PC-9 (cell line): ENCODE results near the gene MRPS23. TPM values are rescaled to one million over a fixed set of nuclear protein-coding genes. Genes with fewer than 3 reads are reported as not detected.

Experiments used
- BruUV-seq: library from RNA; stranded (reverse); fragments of 400-500 nt; replicated peaks from 2 replicates; lab custom pipeline; 2021; lab: Mats Ljungman, UMichigan
- CTCF ChIA-PET: fragments of 300-600 bp; sonication (Branson Sonifier 250); formaldehyde crosslinking; loops from one replicate; lab custom pipeline; 2022; ENCODE audit warnings: antibody characterized with exemption; lab: Charles Lee
- POLR2A ChIA-PET: fragments of 300-600 bp; sonication (Branson Sonifier 250); formaldehyde crosslinking; loops from one replicate; lab custom pipeline; 2022; ENCODE audit warnings: antibody characterized with exemption; ENCODE audit not compliant: unreplicated experiment; lab: Charles Lee
- DNase-seq, 2 experiments: peaks; one replicate each; pipeline versions ENCODE4 v3.0.0 to v3.0.0-alpha.2; 2015 to 2022; ENCODE audit warnings: mixed read lengths in 1 of 2
- H2AFZ ChIP-seq: fragments of 200-600 bp; sonication (generic); 2 replicates; pipeline ENCODE4 v1.8.1; 2017; ENCODE audit warnings: antibody characterized with exemption
- H3F3A ChIP-seq: fragments of 200-600 bp; sonication (generic); 2 replicates; pipeline ENCODE4 v1.8.1; 2017; ENCODE audit warnings: antibody characterized with exemption, mild to moderate bottlenecking, low read depth; ENCODE audit not compliant: insufficient read depth
- H3K27ac ChIP-seq: fragments of 200-600 bp; sonication (generic); 2 replicates; pipeline ENCODE4 v1.6.1; 2016; ENCODE audit warnings: mixed run types
- H3K27me3 ChIP-seq: fragments of 200-600 bp; sonication (generic); 2 replicates; pipeline ENCODE4 v1.6.1; 2016; ENCODE audit warnings: low read depth, mixed run types; ENCODE audit not compliant: insufficient read depth
- H3K36me3 ChIP-seq: fragments of 200-600 bp; sonication (generic); 2 replicates; pipeline ENCODE4 v1.6.1; 2016; ENCODE audit warnings: low read depth, mixed run types
- H3K4me1 ChIP-seq: fragments of 200-600 bp; sonication (generic); replicated peaks from 2 replicates; pipeline ENCODE4 v1.6.1; 2016; ENCODE audit warnings: mixed run types; ENCODE audit not compliant: insufficient read depth
- H3K4me2 ChIP-seq: fragments of 200-600 bp; sonication (generic); 2 replicates; pipeline ENCODE4 v1.6.1; 2017; ENCODE audit warnings: mixed run types
- H3K4me3 ChIP-seq: fragments of 200-600 bp; sonication (generic); 2 replicates; pipeline ENCODE4 v1.6.1; 2016; ENCODE audit warnings: mixed run types
- H3K79me2 ChIP-seq: fragments of 200-600 bp; sonication (generic); 2 replicates; pipeline ENCODE4 v1.6.1; 2017; ENCODE audit warnings: low read depth, mixed run types
- H3K9me2 ChIP-seq: fragments of 200-600 bp; sonication (generic); 2 replicates; pipeline ENCODE4 v1.8.1; 2017; ENCODE audit warnings: mild to moderate bottlenecking; ENCODE audit not compliant: insufficient read depth
- H3K9me3 ChIP-seq: fragments of 200-600 bp; sonication (generic); 2 replicates; pipeline ENCODE4 v1.8.1; 2016; ENCODE audit warnings: low read depth; ENCODE audit not compliant: insufficient read depth
- H4K20me1 ChIP-seq: fragments of 200-600 bp; sonication (generic); 2 replicates; pipeline ENCODE4 v1.8.1; 2017; ENCODE audit not compliant: insufficient read depth
- EZH2 ChIP-seq: fragments of 200-600 bp; sonication (generic); IDR thresholded peaks from 2 replicates; pipeline ENCODE4 v1.8.0; 2017; ENCODE audit warnings: antibody characterized with exemption, low read depth
- intact Hi-C: fragments of 100-400 bp; cut with micrococcal nuclease; formaldehyde crosslinking; loops from one replicate; pipeline ENCODE4 v1.10.0; 2022; ENCODE audit not compliant: unreplicated experiment
- total RNA-seq: library from RNA; stranded (reverse); gene quantifications from 2 replicates; pipeline ENCODE4 v1.2.3, GENCODE V29; 2021
- TF ChIP-seq, protein P1 (sequence below): fragments of 200-600 bp; sonication (generic); conservative IDR thresholded peaks from 2 replicates; pipeline ENCODE4 v1.6.1; 2017; ENCODE audit warnings: mixed run types, antibody characterized with exemption, mild to moderate bottlenecking, moderate library complexity

The MRPS23 gene
- total RNA-seq, 1 experiment from 2014 or later: 49.7 TPM

DNA sequence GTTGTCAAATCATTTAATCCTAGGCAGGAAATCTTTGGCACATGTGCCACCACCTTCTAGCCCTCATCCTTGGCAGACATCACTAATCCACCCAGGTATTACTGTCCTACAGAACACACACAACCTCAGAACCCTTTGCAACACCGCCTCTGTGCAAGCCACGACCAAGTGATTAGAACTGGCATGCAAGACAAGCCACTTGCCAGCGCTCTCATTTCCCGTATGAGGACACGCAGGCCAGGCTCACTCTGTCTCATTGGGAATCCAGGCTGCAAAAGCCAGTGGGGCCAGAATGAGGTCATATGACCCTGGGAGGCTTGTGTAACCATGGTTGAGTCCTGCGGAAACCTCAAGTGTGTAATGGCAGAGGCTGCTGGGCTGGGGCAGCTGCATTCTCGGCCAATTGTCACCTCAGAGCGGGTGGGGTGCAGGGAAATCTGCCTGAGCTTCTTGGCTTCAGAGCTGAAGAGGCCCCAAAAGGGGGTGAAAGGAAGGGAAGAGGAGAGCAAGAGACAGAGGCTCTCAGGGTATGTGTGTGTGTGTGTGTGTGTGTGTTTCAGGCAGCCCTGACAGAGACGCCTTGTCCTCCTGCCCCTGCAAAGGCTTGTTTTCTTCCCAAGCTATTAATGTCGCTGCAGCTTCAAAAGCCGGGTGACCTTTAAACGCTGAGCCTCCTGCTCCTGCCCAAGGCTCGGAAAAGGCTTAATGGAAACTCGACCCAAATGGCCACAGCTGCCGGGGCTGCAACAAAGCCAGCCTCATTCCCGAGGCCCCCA is 43.2 kb upstream of the MRPS23 start:
- H3K79me2 ChIP-seq: peaks cover 19% of the 10 kb centered on the region; the same call in 1 of the 2 replicates
- intact Hi-C loops: loop anchor here (1.0 kb wide), 3 partner anchors 10 to 92 kb away; no protein-coding TSS in a partner anchor
- BruUV-seq: no TSS peak

DNA sequence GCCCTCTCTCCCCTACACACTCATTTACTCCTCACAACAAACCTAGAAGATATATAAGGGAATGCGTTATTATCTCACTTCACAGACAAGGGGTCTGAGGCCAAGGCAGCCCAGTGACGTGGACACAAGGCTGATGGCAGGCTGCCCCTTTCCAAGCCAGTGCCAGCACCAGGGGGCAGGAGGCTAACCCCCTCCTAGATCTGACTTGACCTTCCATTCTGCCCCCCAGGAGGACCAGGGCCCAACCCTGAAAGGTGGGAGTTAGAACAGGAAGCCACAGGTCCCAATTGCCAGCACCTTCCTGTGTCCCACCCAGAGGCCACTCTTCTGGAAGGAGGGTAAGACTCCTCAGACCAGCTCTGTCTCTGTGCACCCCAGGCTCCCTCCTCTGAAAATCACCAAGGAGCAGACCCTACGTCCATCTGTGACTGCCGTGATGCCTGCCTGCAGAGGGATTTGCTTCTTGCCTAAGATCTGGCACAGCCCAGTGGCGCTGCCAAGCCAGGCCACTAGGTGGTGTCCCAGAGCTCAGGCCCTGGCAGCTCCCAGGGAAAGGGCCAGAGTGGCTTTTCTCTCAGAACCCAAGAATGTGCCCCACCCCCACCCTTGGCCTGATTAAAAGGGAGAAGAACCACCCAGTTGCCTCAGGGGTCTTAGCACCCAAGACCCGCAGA is 42.4 kb upstream of the MRPS23 start:
- Histone ChIP-seq H3K9me3 (no peaks in the 10 kb centered on the region), H3K9me2 (no peaks in the 10 kb centered on the region), H3K4me3 (peak overlapping the region; percentile 41; the same call in 1 of the 2 replicates), H3K4me2 (peak overlapping the region; percentile 85), H3K36me3 (no peaks in the 10 kb centered on the region), H3K79me2 (peaks cover 19% of the 10 kb centered on the region; the same call in 1 of the 2 replicates), H4K20me1 (no peaks in the 10 kb centered on the region), H3K4me1 (peaks cover 37% of the 10 kb centered on the region), H3K27ac (peak overlapping the region; percentile 90), H2AFZ (peak overlapping the region; percentile 67; the same call in 1 of the 2 replicates), H3K27me3 (no peaks in the 10 kb centered on the region), H3F3A (peaks cover 32% of the 10 kb centered on the region)
- CTCF ChIA-PET: interaction anchor here (0.6 to 1.8 kb wide), 8 partner anchors 11 to 114 kb away, joined by 3 to 7 read pairs (median 4); no protein-coding TSS in a partner anchor
- intact Hi-C loops: no loop called here
- TF ChIP-seq, protein P1, sequence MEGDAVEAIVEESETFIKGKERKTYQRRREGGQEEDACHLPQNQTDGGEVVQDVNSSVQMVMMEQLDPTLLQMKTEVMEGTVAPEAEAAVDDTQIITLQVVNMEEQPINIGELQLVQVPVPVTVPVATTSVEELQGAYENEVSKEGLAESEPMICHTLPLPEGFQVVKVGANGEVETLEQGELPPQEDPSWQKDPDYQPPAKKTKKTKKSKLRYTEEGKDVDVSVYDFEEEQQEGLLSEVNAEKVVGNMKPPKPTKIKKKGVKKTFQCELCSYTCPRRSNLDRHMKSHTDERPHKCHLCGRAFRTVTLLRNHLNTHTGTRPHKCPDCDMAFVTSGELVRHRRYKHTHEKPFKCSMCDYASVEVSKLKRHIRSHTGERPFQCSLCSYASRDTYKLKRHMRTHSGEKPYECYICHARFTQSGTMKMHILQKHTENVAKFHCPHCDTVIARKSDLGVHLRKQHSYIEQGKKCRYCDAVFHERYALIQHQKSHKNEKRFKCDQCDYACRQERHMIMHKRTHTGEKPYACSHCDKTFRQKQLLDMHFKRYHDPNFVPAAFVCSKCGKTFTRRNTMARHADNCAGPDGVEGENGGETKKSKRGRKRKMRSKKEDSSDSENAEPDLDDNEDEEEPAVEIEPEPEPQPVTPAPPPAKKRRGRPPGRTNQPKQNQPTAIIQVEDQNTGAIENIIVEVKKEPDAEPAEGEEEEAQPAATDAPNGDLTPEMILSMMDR: peak; percentile 100
- TF ChIP-seq EZH2: no peak
- POLR2A ChIA-PET: interaction anchor here (0.6 to 1.6 kb wide), 4 partner anchors 11 to 115 kb away, joined by 3 to 7 read pairs (median 4); partner anchors contain the start of gene SRSF1
- TSS peak; percentile 62 for BruUV-seq
- peak in 1 of 2 experiments; percentile 88 for DNase-seq

More for the DNA sequence above, 43.2 kb upstream of the MRPS23 start:
- ChIA-PET POLR2A (interaction anchor here (0.6 to 1.6 kb wide), 6 partner anchors 9 to 114 kb away, joined by 3 to 7 read pairs (median 4); partner anchors contain the start of gene SRSF1), CTCF (interaction anchor here (0.7 to 1.8 kb wide), 8 partner anchors 11 to 107 kb away, joined by 3 to 7 read pairs (median 3); no protein-coding TSS in a partner anchor)
- peak overlapping the region; percentile 41; the same call in 1 of the 2 replicates for H3K4me3 ChIP-seq
- no peaks in the 10 kb centered on the region for H4K20me1 ChIP-seq
- peak overlapping the region; percentile 67 for H2AFZ ChIP-seq
- H3K4me1 ChIP-seq: peaks cover 38% of the 10 kb centered on the region
- TF ChIP-seq EZH2: no peak
- TF ChIP-seq, protein P1: peak; percentile 58; the same call in 1 of the 2 replicates
- no peaks in the 10 kb centered on the region for H3K9me3 ChIP-seq
- peaks cover 37% of the 10 kb centered on the region for H3F3A ChIP-seq
- no peaks in the 10 kb centered on the region for H3K36me3 ChIP-seq
- H3K9me2 ChIP-seq: no peaks in the 10 kb centered on the region
- H3K27ac ChIP-seq: peak overlapping the region; percentile 90
- peak overlapping the region; percentile 85 for H3K4me2 ChIP-seq
- peak; percentile 92 to 99 for DNase-seq
- H3K27me3 ChIP-seq: no peaks in the 10 kb centered on the region

DNA sequence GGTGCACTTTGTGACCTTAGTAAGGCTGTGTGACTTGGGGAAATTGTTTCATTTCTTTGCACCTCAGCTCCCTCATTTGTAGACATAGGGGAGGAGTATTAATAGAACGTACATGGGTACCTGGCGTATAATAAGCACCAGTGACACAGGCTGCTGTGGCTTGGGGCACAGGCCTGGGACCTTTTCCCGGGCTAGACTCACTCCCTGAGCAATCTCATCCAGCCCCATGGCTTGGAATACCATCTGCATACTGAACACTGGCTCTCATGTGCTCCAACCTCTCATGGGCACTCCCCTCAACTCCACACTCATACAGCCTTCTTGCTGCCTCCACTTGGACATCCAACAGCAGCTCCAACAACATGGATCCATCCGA is 41.0 kb upstream of the MRPS23 start:
- no peaks in the 10 kb centered on the region for H3K9me3 ChIP-seq
- peaks cover 32% of the 10 kb centered on the region for H3F3A ChIP-seq
- H2AFZ ChIP-seq: no peak overlapping the region
- no peaks in the 10 kb centered on the region for H3K9me2 ChIP-seq
- no peak overlapping the region for H3K4me3 ChIP-seq
- no peaks in the 10 kb centered on the region for H3K36me3 ChIP-seq
- ChIA-PET POLR2A (interaction anchor here (0.7 kb wide), 1 partner anchor 32 kb away, joined by 4 read pairs; no protein-coding TSS in a partner anchor), CTCF (interaction anchor here (1.0 kb wide), 1 partner anchor 64 kb away, joined by 3 read pairs; no protein-coding TSS in a partner anchor)
- no peak for DNase-seq
- TF ChIP-seq EZH2: no peak
- TF ChIP-seq, protein P1: no peak
- intact Hi-C loops: loop anchor here (1.0 kb wide), 4 partner anchors 12 to 104 kb away; no protein-coding TSS in a partner anchor
- no peak overlapping the region for H3K4me2 ChIP-seq
- H4K20me1 ChIP-seq: no peaks in the 10 kb centered on the region
- BruUV-seq: no TSS peak
- H3K27ac ChIP-seq: no peak overlapping the region
- no peaks in the 10 kb centered on the region for H3K27me3 ChIP-seq
- H3K79me2 ChIP-seq: peaks cover 19% of the 10 kb centered on the region; the same call in 1 of the 2 replicates
- H3K4me1 ChIP-seq: peaks cover 37% of the 10 kb centered on the region
